SU-DHL-6 (cell line): ENCODE data around the gene PDE3A.

Source experiments
- H2AFZ ChIP-seq: fragments of 200-600 bp; sonication (generic); 2 replicates; pipeline ENCODE4 v1.6.1; 2014; ENCODE audit warnings: low read depth, mild to moderate bottlenecking, moderate library complexity, mixed read lengths, antibody characterized with exemption, low read length; ENCODE audit not compliant: severe bottlenecking
- H3F3A ChIP-seq: fragments of 200-600 bp; shearing (Covaris generic); 2 replicates; pipeline ENCODE4 v1.6.0; 2016; ENCODE audit warnings: antibody characterized with exemption, mild to moderate bottlenecking; ENCODE audit not compliant: insufficient read depth
- H3K27ac ChIP-seq: fragments of 200-600 bp; sonication (generic); 2 replicates; pipeline ENCODE4 v1.5.1; 2016; ENCODE audit warnings: low read depth, mild to moderate bottlenecking, low read length, moderate library complexity, mixed read lengths
- H3K27me3 ChIP-seq: fragments of 200-600 bp; sonication (generic), shearing (Covaris generic); 2 replicates; pipeline ENCODE4 v1.6.0; 2014; ENCODE audit warnings: mild to moderate bottlenecking, low read length
- H3K36me3 ChIP-seq: fragments of 200-600 bp; sonication (generic); 2 replicates; pipeline ENCODE4 v1.6.1; 2014; ENCODE audit warnings: mild to moderate bottlenecking, low read length, mixed read lengths
- H3K4me2 ChIP-seq: fragments of 300-600, 200-600 bp; shearing (Covaris generic), sonication (generic); 2 replicates; pipeline ENCODE4 v1.6.0; 2014; ENCODE audit warnings: low read length, low read depth, mild to moderate bottlenecking; ENCODE audit not compliant: poor library complexity, severe bottlenecking
- H3K4me3 ChIP-seq: fragments of 200-600 bp; sonication (generic); 2 replicates; pipeline ENCODE4 v1.5.1; 2014; ENCODE audit warnings: antibody characterized with exemption, low read length, mild to moderate bottlenecking, mixed read lengths; ENCODE audit not compliant: insufficient read depth, poor library complexity, severe bottlenecking
- H3K79me2 ChIP-seq: fragments of 200-600 bp; sonication (generic); 2 replicates; pipeline ENCODE4 v1.6.1; 2014; ENCODE audit warnings: mild to moderate bottlenecking, low read length, moderate library complexity; ENCODE audit not compliant: insufficient read depth
- H3K9ac ChIP-seq: fragments of 200-600 bp; sonication (generic); 2 replicates; pipeline ENCODE4 v1.7.0; 2014; ENCODE audit warnings: mild to moderate bottlenecking, low read length
- H3K9me2 ChIP-seq: fragments of 200-600 bp; sonication (generic); replicated peaks from 2 replicates; pipeline ENCODE4 v1.6.1; 2014; ENCODE audit warnings: low read length; ENCODE audit not compliant: insufficient read depth
- H3K9me3 ChIP-seq: fragments of 200-600 bp; sonication (generic); 2 replicates; pipeline ENCODE4 v1.6.1; 2014; ENCODE audit warnings: low read length, mixed read lengths; ENCODE audit not compliant: insufficient read depth
- H4K20me1 ChIP-seq: fragments of 200-600 bp; sonication (generic); 2 replicates; pipeline ENCODE4 v1.6.1; 2014; ENCODE audit warnings: low read depth, mild to moderate bottlenecking, antibody characterized with exemption, low read length, moderate library complexity, mixed read lengths
- CTCF ChIP-seq: fragments of 200-600 bp; sonication (generic); IDR thresholded peaks from one replicate; pipeline ENCODE4 v1.5.1; 2017; ENCODE audit warnings: antibody characterized with exemption, mild to moderate bottlenecking, low read length, moderate library complexity; ENCODE audit not compliant: insufficient read depth, poor library complexity, severe bottlenecking
- EZH2phosphoT487 ChIP-seq: fragments of 200-600 bp; sonication (generic), shearing (Covaris generic); conservative IDR thresholded peaks from 2 replicates; pipeline ENCODE4 v1.6.1; 2018; ENCODE audit warnings: mild to moderate bottlenecking, antibody characterized with exemption, low read length, moderate library complexity, mixed read lengths

PDE3A gene

GRCh38 chr12:20434996-20435395 lies 66.7 kb downstream of the PDE3A start:
- TF ChIP-seq EZH2phosphoT487 (no peak), CTCF (no peak)
- H3F3A ChIP-seq, result no peaks in the 10 kb centered on the region
- H3K79me2 ChIP-seq, result no peaks in the 10 kb centered on the region
- H3K9ac ChIP-seq, result no peak overlapping the region
- no peak overlapping the region for H3K27ac ChIP-seq
- no peaks in the 10 kb centered on the region for H4K20me1 ChIP-seq
- H3K4me3 ChIP-seq, result no peak overlapping the region
- no peaks in the 10 kb centered on the region for H3K27me3 ChIP-seq
- no peak overlapping the region for H2AFZ ChIP-seq
- no peaks in the 10 kb centered on the region for H3K9me2 ChIP-seq
- no peaks in the 10 kb centered on the region for H3K36me3 ChIP-seq
- no peaks in the 10 kb centered on the region for H3K9me3 ChIP-seq
- H3K4me2 ChIP-seq, result no peak overlapping the region

GRCh38 chr12:20436316-20436715 lies 68.0 kb downstream of the PDE3A start:
- H3K4me3 ChIP-seq, result no peak overlapping the region
- H3K9me3 ChIP-seq, result no peaks in the 10 kb centered on the region
- no peak overlapping the region for H3K4me2 ChIP-seq
- no peaks in the 10 kb centered on the region for H3K36me3 ChIP-seq
- no peak overlapping the region for H3K27ac ChIP-seq
- H3K27me3 ChIP-seq, result no peaks in the 10 kb centered on the region
- no peak for TF ChIP-seq EZH2phosphoT487
- TF ChIP-seq CTCF, result no peak
- no peaks in the 10 kb centered on the region for H3K79me2 ChIP-seq
- no peaks in the 10 kb centered on the region for H3K9me2 ChIP-seq
- H2AFZ ChIP-seq, result no peak overlapping the region
- H3K9ac ChIP-seq, result no peak overlapping the region
- H4K20me1 ChIP-seq, result no peaks in the 10 kb centered on the region
- H3F3A ChIP-seq, result no peaks in the 10 kb centered on the region

- Histone ChIP-seq H3K27me3 (no peaks in the 10 kb centered on the region), H3K9me3 (no peaks in the 10 kb centered on the region), H3K36me3 (no peaks in the 10 kb centered on the region), H3K79me2 (no peaks in the 10 kb centered on the region), H3K4me3 (no peak overlapping the region), H4K20me1 (no peaks in the 10 kb centered on the region), H3K27ac (no peak overlapping the region), H3K4me2 (no peak overlapping the region), H3F3A (no peaks in the 10 kb centered on the region), H3K9me2 (no peaks in the 10 kb centered on the region), H2AFZ (no peak overlapping the region), H3K9ac (no peak overlapping the region)
- TF ChIP-seq CTCF (no peak), EZH2phosphoT487 (no peak)
These were observed 70.0 kb downstream of the PDE3A start for GRCh38 chr12:20438299-20438779.
